CD14-positive monocyte (primary cell): ENCODE measurements around the gene SLC37A1. TPM values are rescaled to one million over a fixed set of nuclear protein-coding genes. Genes with fewer than 3 reads are reported as not detected.
A peak's percentile ranks its signal among the peaks of the same experiment; 100 is the strongest.

Source experiments
- DNase-seq, 3 donors: peaks; one replicate each; pipeline ENCODE4 v3.0.0-alpha.2; 2011 to 2022
- H2AFZ ChIP-seq: 2 replicates; pipeline ENCODE4 v1.6.0; 2012; ENCODE audit warnings: mild to moderate bottlenecking, low read depth, low read length, inconsistent platforms; ENCODE audit not compliant: insufficient read depth, poor library complexity, severe bottlenecking
- H3K27ac ChIP-seq, 2 donors: 1 replicate in 1 of 2; 2 replicates in 1 of 2; pipeline ENCODE4 v1.5.1; 2012 to 2013; ENCODE audit warnings: low read length in 2 of 2, control low read depth in 1 of 2, inconsistent platforms in 1 of 2, low read depth in 1 of 2, mild to moderate bottlenecking in 1 of 2
- H3K27me3 ChIP-seq, 2 donors: one replicate each; pipeline versions ENCODE4 v1.6.0 to v1.6.1; 2011 to 2013; ENCODE audit warnings: low read length in 2 of 2; ENCODE audit not compliant: control insufficient read depth in 2 of 2, insufficient read depth in 2 of 2
- H3K36me3 ChIP-seq, 2 donors: replicated peaks in 1 of 2; 1 replicate in 1 of 2; 2 replicates in 1 of 2; pipeline versions ENCODE4 v1.5.1 to v1.6.1; 2012 to 2013; ENCODE audit warnings: low read length in 2 of 2, control low read depth in 1 of 2, inconsistent platforms in 1 of 2, mild to moderate bottlenecking in 1 of 2; ENCODE audit not compliant: insufficient read depth in 2 of 2, control insufficient read depth in 1 of 2
- H3K4me1 ChIP-seq, 2 donors: 1 replicate in 1 of 2; 2 replicates in 1 of 2; pipeline versions ENCODE4 v1.5.1 to v1.6.1; 2012 to 2013; ENCODE audit warnings: low read length in 2 of 2, control low read depth in 1 of 2, inconsistent platforms in 1 of 2, mild to moderate bottlenecking in 1 of 2, moderate library complexity in 1 of 2; ENCODE audit not compliant: insufficient read depth in 2 of 2, control insufficient read depth in 1 of 2
- H3K4me2 ChIP-seq: replicated peaks from 2 replicates; pipeline ENCODE3; 2012; ENCODE audit warnings: low read length, moderate library complexity, mild to moderate bottlenecking; ENCODE audit not compliant: poor library complexity, severe bottlenecking; ENCODE audit errors: extremely low read depth
- H3K4me3 ChIP-seq, 3 experiments: fragments of 200-600 bp in 1 of 3; sonication (generic) in 1 of 3; replicated peaks in 1 of 3; 1 replicate in 2 of 3; 2 replicates in 1 of 3; pipeline ENCODE4 v1.5.1; 2011 to 2013; ENCODE audit warnings: low read length in 3 of 3, mild to moderate bottlenecking in 3 of 3, control low read depth in 2 of 3, low read depth in 2 of 3, inconsistent platforms in 1 of 3, moderate library complexity in 1 of 3
- H3K79me2 ChIP-seq: 2 replicates; pipeline ENCODE4 v1.6.0; 2012; ENCODE audit warnings: mild to moderate bottlenecking, control low read depth, inconsistent platforms, low read length, moderate library complexity; ENCODE audit not compliant: insufficient read depth
- H3K9ac ChIP-seq: 2 replicates; pipeline ENCODE4 v1.6.0; 2017; ENCODE audit warnings: low read length, mild to moderate bottlenecking; ENCODE audit not compliant: insufficient read depth, poor library complexity, severe bottlenecking
- H3K9me3 ChIP-seq, 2 donors: replicated peaks in 1 of 2; 1 replicate in 1 of 2; 2 replicates in 1 of 2; pipeline versions ENCODE4 v1.5.1 to v1.6.1; 2012 to 2013; ENCODE audit warnings: low read length in 2 of 2, control low read depth in 1 of 2; ENCODE audit not compliant: control insufficient read depth in 1 of 2, insufficient read depth in 1 of 2
- H4K20me1 ChIP-seq: 2 replicates; pipeline ENCODE4 v1.6.0; 2012; ENCODE audit warnings: mild to moderate bottlenecking, low read length, control low read depth, moderate library complexity; ENCODE audit not compliant: insufficient read depth
- H3K27ac Mint-ChIP-seq, 7 donors: one replicate each; pipeline ENCODE4 v1.8.0; 2020; ENCODE audit warnings: mild to moderate bottlenecking in 7 of 7, mixed read lengths in 7 of 7, moderate library complexity in 6 of 7, inconsistent platforms in 2 of 7
- H3K27me3 Mint-ChIP-seq, 3 donors: one replicate each; pipeline ENCODE4 v1.8.0; 2021 to 2022; ENCODE audit warnings: low read depth in 3 of 3, mild to moderate bottlenecking in 3 of 3, mixed read lengths in 3 of 3, moderate library complexity in 3 of 3, inconsistent platforms in 1 of 3
- H3K36me3 Mint-ChIP-seq, 2 donors: one replicate each; pipeline ENCODE4 v1.8.0; 2020; ENCODE audit warnings: mixed read lengths in 2 of 2, inconsistent platforms in 1 of 2, mild to moderate bottlenecking in 1 of 2
- H3K4me1 Mint-ChIP-seq: one replicate; pipeline ENCODE4 v1.8.0; 2020; ENCODE audit warnings: mild to moderate bottlenecking, mixed read lengths
- H3K4me3 Mint-ChIP-seq, 2 donors: one replicate each; pipeline ENCODE4 v1.8.0; 2020; ENCODE audit warnings: mild to moderate bottlenecking in 2 of 2, mixed read lengths in 2 of 2, moderate library complexity in 1 of 2
- H3K9me3 Mint-ChIP-seq, 7 donors: one replicate each; pipeline ENCODE4 v1.8.0; 2020 to 2022; ENCODE audit warnings: mixed read lengths in 7 of 7, mild to moderate bottlenecking in 6 of 7, moderate library complexity in 6 of 7, inconsistent platforms in 2 of 7
- CTCF ChIP-seq: fragments of 200-600 bp; IDR thresholded peaks from one replicate; pipeline ENCODE4 v1.8.0; 2022; ENCODE audit warnings: antibody characterized with exemption, mild to moderate bottlenecking
- WGBS: methylation state at CpG from one replicate; pipeline ENCODE4 v1.1.5; 2013; ENCODE audit warnings: missing lambda C conversion rate; ENCODE audit not compliant: insufficient coverage; 5-methylcytosine and 5-hydroxymethylcytosine counted together
- intact Hi-C, 2 donors: fragments of 100-400 bp; cut with micrococcal nuclease; formaldehyde crosslinking; loops; one replicate each; pipeline versions ENCODE4 v1.15.0 to v1.15.1; 2023
- polyA plus RNA-seq, 3 donors: library from polyadenylated mRNA; depleted of rRNA in 1 of 3; unstranded in 2 of 3; stranded (reverse) in 1 of 3; fragments of 300-500 nt in 2 of 3; fragments of >200 nt in 1 of 3; fragmentation: Illumina TruSeq in 2 of 3; gene quantifications; 1 replicate in 2 of 3; 2 replicates in 1 of 3; pipeline ENCODE4 v1.2.3, GENCODE V29; 2012 to 2021

The SLC37A1 gene
- polyA plus RNA-seq, 3 donors = 2.7 to 12.4 (median 4.3) TPM

- H3K36me3 ChIP-seq = no peaks in the 10 kb centered on the region
- peaks cover 0 to 6% of the 10 kb centered on the region in 2 donors for H3K4me1 ChIP-seq
- no peaks in the 10 kb centered on the region for H4K20me1 ChIP-seq
- 92% methylated on average over 13 of the region's 15 CpGs for WGBS
- H2AFZ ChIP-seq = no peak overlapping the region
- no peak overlapping the region for H3K27ac Mint-ChIP-seq
- no peaks in the 10 kb centered on the region for H3K36me3 Mint-ChIP-seq
- H3K4me3 ChIP-seq = no peak overlapping the region
- no peak overlapping the region for H3K4me2 ChIP-seq
- H3K27ac ChIP-seq = no peak overlapping the region
- no peak for DNase-seq
- no peaks in the 10 kb centered on the region for H3K79me2 ChIP-seq
- H3K4me3 Mint-ChIP-seq = no peak overlapping the region
- no peak for TF ChIP-seq CTCF
- intact Hi-C loops = no loop called here
- H3K9me3 ChIP-seq = no peaks in the 10 kb centered on the region
- H3K27me3 Mint-ChIP-seq = peaks cover 0 to 2% (median 0%) of the 10 kb centered on the region in 3 donors
- no peaks in the 10 kb centered on the region for H3K9me3 Mint-ChIP-seq
- no peaks in the 10 kb centered on the region for H3K27me3 ChIP-seq
- H3K9ac ChIP-seq = no peak overlapping the region
- peaks cover 11% of the 10 kb centered on the region for H3K4me1 Mint-ChIP-seq
Observed at GRCh38 chr21:42587036-42587435, 73.4 kb downstream of the SLC37A1 start.

GRCh38 chr21:42590431-42591131 is 76.9 kb downstream of the SLC37A1 start:
- Histone ChIP-seq H2AFZ (peak overlapping the region; percentile 44), H3K79me2 (no peaks in the 10 kb centered on the region), H3K9ac (no peak overlapping the region), H3K9me3 (no peaks in the 10 kb centered on the region), H3K27me3 (no peaks in the 10 kb centered on the region), H4K20me1 (no peaks in the 10 kb centered on the region), H3K4me2 (no peak overlapping the region), H3K4me3 (no peak overlapping the region), H3K36me3 (no peaks in the 10 kb centered on the region), H3K4me1 (peaks cover 0 to 6% of the 10 kb centered on the region in 2 donors), H3K27ac (no peak overlapping the region)
- Mint-ChIP-seq H3K27ac (peak overlapping the region in 2 of 7 donors; percentile 37 to 38), H3K4me1 (peaks cover 11% of the 10 kb centered on the region), H3K36me3 (no peaks in the 10 kb centered on the region), H3K27me3 (peaks cover 0 to 5% (median 2%) of the 10 kb centered on the region in 3 donors), H3K9me3 (peaks cover 0 to 1% (median 0%) of the 10 kb centered on the region in 7 donors), H3K4me3 (no peak overlapping the region)
- TF ChIP-seq CTCF = no peak
- DNase-seq = no peak
- intact Hi-C loops = no loop called here
- 24% methylated on average over 19 of the region's 20 CpGs for WGBS
